Cardiac fibroblast (primary cell): ENCODE results near the gene C1QC.

Experiments used
- DNase-seq, 2 donors: peaks; one replicate each; pipeline versions ENCODE4 v3.0.0 to v3.0.0-alpha.2; 2010; ENCODE audit warnings: low read depth in 2 of 2
- H3K4me3 ChIP-seq, 2 donors: replicated peaks in 1 of 2; 1 replicate in 1 of 2; 2 replicates in 1 of 2; pipeline ENCODE4 v1.5.1; 2011; ENCODE audit warnings: low read depth in 2 of 2, low read length in 2 of 2, mild to moderate bottlenecking in 2 of 2, moderate library complexity in 1 of 2
- CTCF ChIP-seq: IDR thresholded peaks from one replicate; pipeline ENCODE4 v1.5.1; 2011; ENCODE audit warnings: low read depth, mild to moderate bottlenecking, low read length, inconsistent platforms

Gene C1QC

GRCh38 chr1:22685591-22686059, 42.2 kb downstream of the C1QC start:
- DNase-seq: peak in 1 of 2 donors; percentile 28

GRCh38 chr1:22687191-22687590, 43.8 kb downstream of the C1QC start:
- no peak for TF ChIP-seq CTCF
- no peak overlapping the region for H3K4me3 ChIP-seq
- no peak for DNase-seq

More at GRCh38 chr1:22685591-22686059, 42.2 kb downstream of the C1QC start:
- no peak for TF ChIP-seq CTCF
- no peak overlapping the region for H3K4me3 ChIP-seq

- DNase-seq: no peak
- no peak overlapping the region for H3K4me3 ChIP-seq
- no peak for TF ChIP-seq CTCF
These were observed 45.0 kb downstream of the C1QC start for GRCh38 chr1:22688466-22688865.

GRCh38 chr1:22689505-22689904, 46.1 kb downstream of the C1QC start:
- peak; percentile 54 to 85 for DNase-seq
- H3K4me3 ChIP-seq: no peak overlapping the region
- no peak for TF ChIP-seq CTCF

GRCh38 chr1:22691031-22691753, 47.8 kb downstream of the C1QC start:
- no peak overlapping the region for H3K4me3 ChIP-seq
- no peak for TF ChIP-seq CTCF
- DNase-seq: no peak

GRCh38 chr1:22694172-22694571, 50.7 kb downstream of the C1QC start:
- no peak for TF ChIP-seq CTCF
- no peak for DNase-seq

More at GRCh38 chr1:22694172-22694571, 50.7 kb downstream of the C1QC start:
- H3K4me3 ChIP-seq: no peak overlapping the region
